OCI-LY1 (cell line): ENCODE results near the gene P2RY2.

ENCODE experiments used
- CTCF ChIP-seq: fragments of 200-600 bp; sonication (generic), shearing (Covaris generic); IDR thresholded peaks from 2 replicates; pipeline ENCODE4 v1.5.1; 2017; ENCODE audit warnings: mild to moderate bottlenecking, antibody characterized with exemption, low read length, moderate library complexity, mixed read lengths
- EZH2 ChIP-seq: fragments of 200-600 bp; sonication (generic), shearing (Covaris generic); IDR thresholded peaks from 2 replicates; pipeline ENCODE4 v1.8.0; 2017; ENCODE audit warnings: borderline replicate concordance, mixed run types, mild to moderate bottlenecking, antibody characterized with exemption, low read length, moderate library complexity, mixed read lengths

DNA sequence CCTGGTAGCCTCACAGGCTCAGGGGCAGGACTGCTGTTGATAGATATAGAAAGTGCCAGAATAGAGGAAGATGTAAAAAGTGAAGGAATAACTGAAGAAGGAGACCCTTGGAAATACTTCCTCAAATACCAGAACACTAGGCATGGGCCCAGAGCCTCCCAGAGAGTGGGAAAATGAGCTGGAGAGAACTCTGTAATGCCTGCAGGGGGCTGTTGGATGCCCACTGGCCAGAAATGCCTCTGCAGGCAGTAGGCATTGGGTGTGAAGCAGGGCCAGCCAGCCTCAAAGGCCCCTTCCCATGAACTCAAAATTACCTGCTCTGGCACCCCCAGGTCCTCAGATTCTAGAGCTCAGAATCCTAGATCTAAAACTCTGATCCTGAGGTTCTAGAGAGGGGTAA lies 15.1 kb downstream of the P2RY2 start:
- TF ChIP-seq CTCF (no peak), EZH2 (no peak)
